Pulmonary artery endothelial cell (primary cell): Measurements from ENCODE around the gene PHF21B. TPM values are rescaled to one million over a fixed set of nuclear protein-coding genes. Genes with fewer than 3 reads are reported as not detected.
"Not testable (repeated sequence)": the region's sequence is repeated elsewhere in the genome, so short reads cannot be mapped to it uniquely, and the experiment has no call there.

Source experiments
- DNase-seq: peaks from one replicate; pipeline ENCODE4 v3.0.0-alpha.2; 2011; ENCODE audit warnings: low read depth, low spot score
- total RNA-seq: library from RNA; depleted of rRNA; stranded (reverse); fragments of >200 nt; gene quantifications from 2 replicates; pipeline ENCODE4 v1.2.3, GENCODE V29; 2014

PHF21B gene
- total RNA-seq, 1 donor from 2014 or later, result not detected

DNA sequence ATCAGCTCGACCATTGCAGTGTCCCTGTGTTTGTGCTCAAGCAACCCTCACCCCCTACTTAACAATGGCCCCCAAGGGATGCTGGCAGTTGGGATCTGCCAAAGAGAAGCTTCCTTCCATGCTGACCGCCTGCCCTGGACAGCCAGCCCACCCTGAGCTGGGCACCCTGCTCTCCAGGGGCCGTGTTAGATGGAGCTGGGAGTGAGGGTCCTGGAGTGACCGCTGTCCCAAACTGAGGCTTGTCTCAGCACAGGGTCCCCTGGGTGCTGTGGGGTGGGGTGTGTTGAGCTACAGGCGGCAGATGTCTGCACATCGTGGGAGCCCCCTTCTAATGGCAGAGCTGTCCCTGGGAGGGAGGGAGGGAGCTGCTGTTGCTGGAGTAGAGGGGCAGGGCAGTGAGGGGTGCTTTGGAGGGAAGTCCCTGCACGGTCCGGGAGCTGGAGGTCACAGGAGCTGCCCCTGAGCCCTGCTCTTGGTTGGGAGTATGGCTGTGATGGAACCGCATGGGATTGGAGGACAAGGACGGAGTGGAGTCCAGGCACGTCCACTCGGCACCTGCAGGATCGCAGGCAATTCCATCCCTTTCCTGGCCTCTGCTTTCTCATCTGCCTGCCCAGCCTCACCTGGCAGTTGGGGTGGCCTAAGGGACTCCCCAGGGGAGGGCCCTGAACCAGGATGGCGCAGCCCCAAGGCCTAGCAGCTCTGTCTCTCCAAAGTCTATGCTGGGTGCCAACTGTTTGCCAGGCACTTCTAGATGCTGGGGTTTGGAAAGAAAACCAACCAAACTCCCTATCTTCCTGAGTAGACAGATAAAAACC, 131.1 kb downstream of the PHF21B start:
- no peak for DNase-seq

DNA sequence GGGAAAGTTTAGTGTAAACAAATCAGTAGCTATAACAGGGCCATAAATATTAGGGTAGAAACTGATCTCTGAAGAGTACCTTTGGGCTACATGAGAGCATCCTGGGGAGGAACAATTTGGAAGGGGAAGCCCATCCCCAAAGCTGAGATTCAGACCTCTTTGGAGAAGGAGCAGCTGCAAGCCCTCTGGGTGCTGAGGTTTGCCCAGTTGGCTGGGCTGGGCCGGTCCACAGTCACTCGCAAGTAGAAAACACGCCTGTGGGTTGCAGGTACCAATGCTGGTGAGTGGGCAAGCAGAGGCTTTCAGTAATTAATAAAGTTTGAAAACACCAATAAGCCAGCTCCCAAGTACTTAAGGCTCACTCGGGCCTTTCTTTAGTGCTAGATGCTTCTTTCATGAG, 132.9 kb downstream of the PHF21B start:
- no peak for DNase-seq

DNA sequence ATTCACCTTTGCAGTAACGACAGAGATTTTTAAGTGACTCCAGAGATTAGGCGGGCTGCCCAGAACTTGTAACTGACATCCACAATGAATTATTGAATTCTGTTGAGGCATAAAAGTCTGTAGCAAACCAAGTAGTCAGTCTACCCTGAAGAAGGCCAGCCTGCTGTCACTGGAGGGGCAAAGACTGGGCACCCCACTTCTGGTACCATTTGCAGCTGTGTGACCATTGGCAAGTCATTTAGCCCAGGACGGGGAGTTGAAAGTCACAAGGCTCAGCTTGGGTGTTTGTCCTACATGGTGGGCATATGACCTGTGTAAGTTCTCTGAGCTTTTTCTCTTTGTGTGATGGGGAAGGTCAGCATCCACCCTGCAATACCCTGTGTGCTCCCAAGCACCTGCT, 138.0 kb downstream of the PHF21B start:
- no peak for DNase-seq

DNA sequence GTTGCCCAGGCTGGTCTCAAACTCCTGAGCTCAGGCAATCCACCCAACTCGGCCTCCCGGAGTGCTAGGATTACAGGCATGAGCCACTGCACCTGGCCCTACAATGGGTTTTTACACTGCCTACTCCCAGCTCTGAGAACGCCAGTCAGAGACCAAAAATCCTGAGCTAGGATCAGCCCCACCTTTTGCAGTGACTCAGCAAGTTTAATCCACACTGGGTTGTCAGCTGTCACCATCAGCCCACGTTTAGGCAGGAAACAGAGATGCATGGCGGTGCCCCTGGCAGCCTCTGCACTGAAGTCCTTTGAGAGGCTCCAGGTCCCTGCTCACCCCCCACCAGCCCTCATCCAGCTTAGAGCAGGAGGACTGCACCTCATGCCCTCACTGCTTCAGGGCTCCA, 139.8 kb downstream of the PHF21B start:
- no peak for DNase-seq

DNA sequence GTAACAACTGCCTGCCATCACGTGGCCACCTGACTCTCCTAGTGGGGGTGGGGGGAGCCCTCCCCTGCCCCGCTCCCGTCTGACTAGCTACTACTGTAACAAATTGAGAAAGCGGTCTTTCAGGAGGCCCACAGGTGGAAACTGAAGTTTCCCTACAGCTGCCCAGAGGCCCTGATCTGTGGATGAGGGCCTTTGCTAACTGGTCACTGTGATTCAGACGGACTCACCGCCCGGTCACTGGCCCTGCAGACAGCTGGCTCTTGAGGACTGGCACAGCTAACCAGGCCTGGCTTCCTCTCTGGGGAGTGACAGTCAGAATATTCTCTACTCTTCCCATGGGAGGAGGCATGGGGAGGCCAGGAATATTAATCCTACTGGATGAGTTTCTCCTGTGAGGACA, 140.6 kb downstream of the PHF21B start:
- DNase-seq, result no peak

DNA sequence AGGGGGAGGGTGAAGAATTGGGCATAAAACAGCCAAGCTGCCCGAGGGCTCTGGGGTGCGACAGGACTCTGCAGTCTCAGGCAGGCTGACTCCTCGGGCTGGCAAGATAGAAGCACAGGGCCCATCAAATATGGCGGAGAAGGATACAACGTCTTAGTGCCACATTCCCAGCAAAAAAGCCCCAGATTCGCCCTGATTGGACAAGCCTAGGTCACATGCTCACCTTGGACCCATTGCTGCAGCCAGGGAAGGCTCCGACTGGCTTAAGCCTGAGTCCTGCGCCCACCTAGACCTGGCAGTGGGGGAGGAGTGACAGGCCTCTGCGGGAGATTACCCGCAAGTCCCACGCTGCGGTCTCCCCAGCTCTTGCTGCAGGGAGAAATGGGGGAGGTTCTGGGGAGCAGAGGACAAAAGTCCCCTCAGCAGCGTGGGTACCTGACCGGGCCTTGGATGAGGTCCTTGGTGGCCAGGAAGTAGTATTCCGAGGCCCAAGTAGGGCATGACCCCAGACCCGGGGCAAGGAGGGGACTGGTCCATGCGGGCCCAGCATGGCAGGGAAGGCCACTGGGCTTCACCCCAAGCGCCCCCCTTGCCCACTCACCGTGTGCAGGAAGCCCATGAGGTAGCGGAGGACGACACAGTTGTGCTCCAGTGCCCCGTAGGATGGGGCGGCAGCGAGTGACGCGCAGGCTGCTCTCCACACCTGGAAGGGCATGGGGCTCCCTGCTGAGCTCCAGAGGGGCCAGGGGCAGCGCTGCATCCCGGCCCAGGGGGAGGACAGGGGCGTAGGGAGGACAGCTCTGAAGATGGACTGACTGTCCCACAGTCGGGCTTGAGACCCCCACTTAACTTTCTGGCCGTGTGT, 144.4 kb downstream of the PHF21B start:
- DNase-seq, result no peak

DNA sequence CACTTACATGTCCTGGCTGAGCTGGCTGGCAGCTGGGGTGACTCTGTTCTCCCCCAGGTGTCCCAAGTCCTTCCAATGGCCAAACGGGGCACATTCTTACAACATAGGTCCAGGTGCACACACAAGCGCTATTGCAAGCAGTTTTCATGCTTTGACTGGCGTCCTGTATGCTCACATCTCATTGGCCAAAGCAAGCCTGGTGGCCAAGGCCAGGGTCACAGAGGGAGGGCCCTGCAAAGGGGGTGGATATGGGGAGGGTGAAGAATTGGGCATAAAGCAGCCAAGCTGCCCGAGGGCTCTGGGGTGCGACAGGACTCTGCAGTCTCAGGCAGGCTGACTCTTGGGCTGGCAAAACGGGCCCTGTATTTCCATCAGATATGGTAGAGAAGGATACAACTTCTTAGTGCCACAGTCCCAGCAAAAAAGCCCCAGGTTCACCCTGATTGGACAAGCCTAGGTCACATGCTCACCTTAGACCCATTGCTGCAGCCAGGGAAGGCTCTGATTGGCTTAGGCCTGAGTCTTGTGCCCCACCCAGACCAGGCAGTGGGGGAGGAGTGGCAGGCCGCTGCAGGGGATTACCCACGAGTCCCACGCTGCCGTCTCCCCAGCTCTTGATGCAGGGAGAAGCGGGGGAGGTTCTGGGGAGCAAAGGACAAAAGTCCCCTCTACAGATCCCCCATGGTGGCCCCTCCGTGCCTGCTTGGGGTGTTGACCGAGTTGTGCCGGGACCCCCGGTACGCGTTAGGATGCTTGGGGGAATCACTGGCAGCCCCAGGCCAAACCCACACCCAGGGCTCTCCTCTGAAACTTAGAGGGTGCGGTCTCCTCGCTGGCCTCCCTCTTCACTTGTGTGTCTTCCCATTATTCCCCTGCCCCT, 146.6 kb downstream of the PHF21B start:
- DNase-seq, result no peak

DNA sequence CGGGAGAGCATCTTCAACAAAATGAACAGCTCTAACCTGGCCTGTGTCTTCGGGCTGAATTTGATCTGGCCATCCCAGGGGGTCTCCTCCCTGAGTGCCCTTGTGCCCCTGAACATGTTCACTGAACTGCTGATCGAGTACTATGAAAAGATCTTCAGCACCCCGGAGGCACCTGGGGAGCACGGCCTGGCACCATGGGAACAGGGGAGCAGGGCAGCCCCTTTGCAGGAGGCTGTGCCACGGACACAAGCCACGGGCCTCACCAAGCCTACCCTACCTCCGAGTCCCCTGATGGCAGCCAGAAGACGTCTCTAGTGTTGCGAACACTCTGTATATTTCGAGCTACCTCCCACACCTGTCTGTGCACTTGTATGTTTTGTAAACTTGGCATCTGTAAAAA, 147.5 kb downstream of the PHF21B start:
- DNase-seq, result no peak

DNA sequence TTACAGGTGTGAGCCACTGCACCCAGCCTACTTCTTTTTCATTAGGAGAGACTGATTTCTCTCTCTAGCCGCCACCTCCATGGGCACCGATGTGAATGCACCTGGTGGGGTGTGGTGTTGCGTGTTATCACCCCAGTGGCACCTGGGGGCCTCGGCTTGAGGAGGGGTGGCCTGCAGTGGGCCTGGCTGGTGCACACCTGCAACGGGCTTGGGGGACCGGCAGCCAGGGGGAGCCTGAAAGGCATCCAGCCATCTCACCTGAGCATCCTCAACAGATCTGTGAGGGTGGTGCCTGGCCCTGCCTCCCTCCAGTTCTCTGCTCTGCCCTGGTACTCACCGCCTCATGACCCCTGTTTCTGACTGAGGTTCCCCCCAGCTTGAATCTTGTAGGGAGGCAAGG, 148.6 kb downstream of the PHF21B start:
- no peak for DNase-seq

DNA sequence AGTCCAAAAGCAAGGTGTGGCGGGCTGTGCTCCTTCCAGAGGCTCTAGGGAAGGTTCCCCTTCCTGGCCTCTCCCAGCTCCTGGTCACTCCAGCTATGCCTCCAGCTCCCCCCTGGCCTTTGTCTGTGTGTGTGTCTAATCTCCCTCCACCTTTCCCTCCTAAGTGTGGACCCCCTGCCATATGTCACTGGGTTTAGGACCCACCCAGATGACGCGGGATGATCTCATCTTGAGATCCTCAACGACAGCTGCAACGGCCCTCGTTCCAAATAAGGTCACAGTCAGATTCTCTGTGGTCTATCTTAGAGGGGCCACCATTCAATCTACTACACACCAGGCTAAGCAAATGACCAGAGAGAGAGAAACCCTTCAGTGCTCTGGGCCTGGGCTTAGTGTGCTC, 149.5 kb downstream of the PHF21B start:
- DNase-seq, result no peak

DNA sequence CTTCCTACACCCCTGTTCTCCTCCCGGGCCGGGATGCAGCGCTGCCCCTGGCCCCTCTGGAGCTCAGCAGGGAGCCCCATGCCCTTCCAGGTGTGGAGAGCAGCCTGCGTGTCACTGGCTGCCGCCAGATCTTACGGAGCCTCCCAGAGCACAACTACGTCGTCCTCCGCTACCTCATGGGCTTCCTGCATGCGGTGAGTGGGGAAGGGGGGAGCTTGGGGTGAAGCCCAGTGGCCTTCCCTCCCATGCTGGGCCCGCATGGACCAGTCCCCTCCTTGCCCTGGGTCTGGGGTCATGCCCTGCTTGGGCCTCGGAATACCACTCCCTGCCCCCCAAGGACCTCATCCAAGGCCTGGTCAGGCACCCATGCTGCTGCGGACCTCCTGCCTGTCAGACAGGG, 150.2 kb downstream of the PHF21B start:
- no peak for DNase-seq

DNA sequence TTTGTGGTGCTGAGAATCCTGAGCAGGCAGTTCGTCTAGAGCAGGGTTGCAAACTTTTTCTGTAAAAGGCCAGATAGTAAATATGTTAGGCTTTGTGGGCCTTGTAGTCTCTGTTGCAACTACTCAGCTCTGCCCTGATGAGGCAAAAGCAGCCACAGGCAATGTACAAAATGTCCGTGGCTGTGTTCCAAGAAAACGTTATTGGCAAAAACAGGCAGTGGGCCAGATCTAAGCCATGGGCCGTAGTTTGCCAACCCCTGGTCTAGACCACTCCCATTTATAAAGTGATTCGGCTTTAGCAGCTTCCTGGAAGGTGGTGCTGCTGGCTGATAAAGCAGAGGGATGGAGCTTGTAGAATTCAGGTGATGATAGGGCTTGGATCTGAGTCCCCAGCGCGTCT, 151.0 kb downstream of the PHF21B start:
- DNase-seq, result not testable (repeated sequence)

DNA sequence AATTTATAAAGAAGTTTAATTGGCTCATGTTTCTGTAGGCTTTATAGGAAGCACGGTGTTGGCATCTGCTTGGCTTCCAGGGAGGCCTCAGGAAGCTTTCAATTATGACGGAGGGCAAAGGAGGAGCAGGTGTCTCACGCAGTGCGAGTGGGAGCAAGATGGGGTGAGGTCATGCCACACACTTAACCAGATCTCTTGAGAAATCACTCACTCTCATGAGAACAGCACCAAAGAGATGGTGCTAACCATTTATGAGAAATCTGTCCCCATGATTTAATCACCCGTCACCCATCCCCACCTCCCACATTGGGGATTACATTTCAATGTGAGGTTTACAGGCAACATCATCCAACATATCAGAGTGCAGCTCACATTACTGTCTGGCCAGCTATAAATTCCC, 153.9 kb downstream of the PHF21B start:
- no peak for DNase-seq

DNA sequence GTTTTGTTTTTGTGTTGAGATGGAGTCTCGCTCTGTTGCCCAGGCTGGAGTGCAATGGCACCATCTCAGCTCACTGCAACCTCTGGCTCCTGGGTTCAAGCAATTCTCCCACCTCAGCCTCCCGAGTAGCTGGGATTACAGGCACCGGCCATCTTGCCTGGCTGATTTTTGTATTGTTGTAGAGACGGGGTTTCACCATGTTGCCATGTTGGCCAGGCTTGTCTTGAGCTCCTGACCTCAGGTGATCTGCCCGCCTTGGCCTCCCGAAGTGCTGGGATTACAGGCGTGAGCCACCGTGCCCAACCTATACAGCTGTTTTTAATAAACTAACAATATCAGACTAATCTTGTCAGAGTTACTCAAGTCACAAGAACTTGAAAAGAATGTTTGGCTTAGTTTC, 155.2 kb downstream of the PHF21B start:
- DNase-seq, result not testable (repeated sequence)

DNA sequence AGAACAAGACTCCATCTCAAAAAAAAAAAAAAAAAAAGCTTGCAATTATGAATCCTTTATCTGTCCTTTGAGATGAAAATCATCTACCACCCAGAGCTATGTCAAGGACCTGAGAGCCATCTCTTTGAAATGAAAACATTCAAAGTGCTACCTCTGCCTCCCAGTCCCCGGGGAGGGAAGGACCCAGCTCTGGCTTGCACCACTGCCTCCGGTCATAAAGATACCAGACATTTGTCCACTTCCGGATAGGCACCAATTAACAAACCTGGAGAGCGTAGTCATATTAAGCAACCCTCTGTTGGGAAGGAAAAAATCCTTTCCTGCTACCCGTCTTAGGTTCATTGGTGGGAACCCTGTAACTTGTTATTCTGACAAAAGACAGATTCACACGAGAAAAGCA, 158.9 kb downstream of the PHF21B start:
- no peak for DNase-seq

DNA sequence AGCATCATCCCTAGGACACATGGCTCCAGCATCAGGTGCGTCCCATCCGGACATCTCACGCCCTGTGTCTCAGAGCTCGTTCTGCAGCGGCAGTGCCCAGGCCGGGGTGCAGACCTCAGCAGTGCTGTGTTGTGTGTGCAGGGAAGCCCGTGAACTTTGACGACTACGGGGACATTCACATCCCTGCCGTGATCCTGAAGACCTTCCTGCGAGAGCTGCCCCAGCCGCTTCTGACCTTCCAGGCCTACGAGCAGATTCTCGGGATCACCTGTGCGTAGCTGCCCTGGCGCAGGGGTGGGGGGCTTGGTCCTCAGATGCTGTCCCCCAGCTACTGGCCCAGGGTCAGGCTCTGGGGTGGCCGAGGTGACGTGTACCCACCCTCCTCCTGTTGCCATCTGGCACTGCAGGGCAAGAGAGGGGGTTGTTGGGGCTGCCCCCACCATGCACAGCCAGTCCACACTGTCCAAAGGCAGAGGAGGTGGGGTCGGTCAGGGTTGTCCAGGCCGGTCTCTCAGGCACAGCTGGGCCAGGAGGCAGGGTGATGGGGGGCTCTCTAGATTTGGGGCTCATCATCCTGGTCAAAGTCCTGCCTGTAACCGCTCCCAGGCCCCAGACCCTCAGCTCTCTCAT, 160.9 kb downstream of the PHF21B start:
- no peak for DNase-seq

DNA sequence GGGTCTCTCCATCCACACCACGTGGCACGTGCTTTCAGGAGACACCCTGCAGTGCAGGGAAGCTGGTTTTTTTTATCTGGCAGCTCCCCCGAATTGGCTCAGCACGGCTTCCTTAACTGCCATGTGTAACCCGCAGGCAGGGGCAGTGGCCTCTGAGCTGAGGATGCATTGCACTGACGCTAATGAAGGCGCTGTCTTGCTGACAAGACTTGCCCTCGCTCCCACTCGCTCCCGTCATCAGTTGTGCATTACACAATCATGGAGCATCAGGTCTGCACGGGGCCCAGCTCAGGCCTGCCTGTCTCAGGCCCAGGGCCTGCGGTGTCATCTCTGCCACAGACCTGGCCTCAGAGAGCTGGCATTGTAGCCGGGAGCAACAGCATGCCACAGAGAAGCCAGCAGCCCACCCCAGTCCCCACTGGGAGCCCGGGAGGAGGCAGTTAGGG, 161.5 kb downstream of the PHF21B start:
- no peak for DNase-seq

DNA sequence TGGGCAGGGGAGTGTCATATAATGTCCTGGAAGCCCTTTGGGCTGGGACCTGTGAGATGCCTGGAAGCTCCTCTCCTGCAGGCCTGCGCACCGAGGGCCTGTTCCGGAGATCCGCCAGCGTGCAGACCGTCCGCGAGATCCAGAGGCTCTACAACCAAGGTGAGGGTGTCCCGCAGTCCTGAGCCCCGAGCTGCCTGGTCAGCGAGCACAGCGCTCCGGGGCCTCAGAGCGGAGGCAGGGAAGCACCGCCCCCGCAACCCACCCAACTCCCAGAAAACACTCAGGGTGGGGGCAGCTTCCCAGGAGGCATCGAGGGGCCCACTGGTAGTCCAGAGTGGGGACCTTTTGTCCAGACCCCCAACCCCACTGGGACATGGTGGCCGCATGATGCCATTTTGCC, 161.9 kb downstream of the PHF21B start:
- no peak for DNase-seq

DNA sequence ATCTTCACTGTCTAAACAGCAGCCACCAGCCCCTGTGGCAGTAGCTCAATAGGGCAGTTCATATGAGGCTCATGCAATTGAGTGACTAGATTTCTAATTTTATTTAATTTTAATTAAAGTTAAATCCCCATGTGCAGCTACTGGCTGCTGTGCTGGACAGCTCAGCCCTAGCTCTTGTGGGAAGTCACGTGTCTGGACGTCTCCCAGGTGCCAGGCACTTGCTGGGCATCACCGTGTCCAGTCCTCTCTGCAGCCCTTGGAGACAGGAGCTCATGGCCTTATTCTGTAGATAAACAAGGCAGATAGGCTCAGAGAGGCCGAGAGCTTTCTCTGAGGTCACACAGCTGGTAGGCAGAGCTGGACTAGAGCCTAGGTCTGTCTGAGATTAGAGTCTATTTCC, 162.4 kb downstream of the PHF21B start:
- DNase-seq, result no peak

DNA sequence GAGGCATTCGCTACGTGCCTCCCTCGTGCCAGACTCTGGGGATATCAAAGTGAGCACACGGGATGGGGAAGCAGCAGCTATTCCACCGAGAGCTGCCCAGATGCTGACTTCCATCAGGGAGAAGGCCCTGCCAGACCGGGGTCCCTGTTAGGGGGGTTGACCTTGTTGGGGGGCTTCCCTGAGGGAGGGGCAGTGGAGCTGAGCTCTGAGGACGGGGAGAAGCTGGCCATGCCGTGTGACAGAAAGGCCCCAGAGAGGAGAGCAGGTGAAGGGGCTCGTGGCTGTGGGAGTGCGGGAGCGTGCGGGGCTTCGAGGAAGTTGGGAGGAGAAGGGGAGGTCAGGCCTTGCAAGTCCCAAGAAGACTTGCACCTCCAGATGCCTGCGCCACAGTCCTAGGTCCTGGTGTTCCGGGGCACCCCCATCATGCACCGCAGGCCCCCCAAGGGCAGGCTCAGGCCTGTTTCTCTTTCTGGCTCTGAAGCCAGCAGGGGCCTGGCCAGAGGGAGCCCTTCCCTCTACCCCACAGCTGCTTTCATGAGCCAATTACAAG, 163.0 kb downstream of the PHF21B start:
- DNase-seq, result no peak
